ENCODE measurements around the gene WBP2. TPM values are rescaled to one million over a fixed set of nuclear protein-coding genes. Genes with fewer than 3 reads are reported as not detected.
A peak's percentile ranks its signal among the peaks of the same experiment; 100 is the strongest.

The WBP2 gene
- total and polyA plus RNA-seq, 2 of the 13 experiments (the other 11 are each of a cell fraction or from before 2014, with no cell fraction given): 29.2 to 29.5 TPM

GRCh38 chr17:75892556-75893224 lies 37.6 kb upstream of the WBP2 start (continued):
- peak; percentile 71; the same call in 1 of the 2 replicates for TF ChIP-seq ZNF782 (CRISPR knock-in tag; IDR thresholded peaks at IDR 0.05; ENCODE audit: borderline replicate concordance)
- TF ChIP-seq HIVEP1 (CRISPR knock-in tag; IDR thresholded peaks at IDR 0.05): no peak
- peak in 1 of 2 experiments; percentile 46; a peak in 1 of 4 replicates for TF ChIP-seq KLF16 (CRISPR knock-in tag; IDR thresholded peaks at IDR 0.05)
- peak; percentile 46; the same call in 1 of the 2 replicates for TF ChIP-seq HMG20B (CRISPR knock-in tag; conservative IDR thresholded peaks at IDR 0.05)
- TF ChIP-seq ZNF292 (CRISPR knock-in tag; IDR thresholded peaks at IDR 0.05; ENCODE audit: borderline replicate concordance, low read depth): peak; percentile 35
- TF ChIP-seq ZNF264 (CRISPR knock-in tag; IDR thresholded peaks at IDR 0.05): peak; percentile 83; the same call in 1 of the 2 replicates
- TF ChIP-seq IKZF4 (CRISPR knock-in tag; IDR thresholded peaks at IDR 0.05; ENCODE audit: borderline replicate concordance, low read depth, not compliant biosample characterization): no peak
- no peak for TF ChIP-seq ZFAT (CRISPR knock-in tag; conservative IDR thresholded peaks at IDR 0.05)
- no peak; the same call in 1 of the 2 replicates for TF ChIP-seq MXD3 (CRISPR knock-in tag; IDR thresholded peaks at IDR 0.05)
- TF ChIP-seq GPN1 (CRISPR knock-in tag; IDR thresholded peaks at IDR 0.05; ENCODE audit: borderline replicate concordance): no peak
- 0 out of 2 replicates have a peak, but pooled peaks have one; percentile 35 for TF ChIP-seq ZNF766 (CRISPR knock-in tag; IDR thresholded peaks at IDR 0.05; ENCODE audit: borderline replicate concordance)
- TF ChIP-seq ZBTB34 (CRISPR knock-in tag; IDR thresholded peaks at IDR 0.05): peak; percentile 46; the same call in 1 of the 2 replicates
- TF ChIP-seq ZNF143 (CRISPR knock-in tag; IDR thresholded peaks at IDR 0.05): no peak
- no peak; the same call in 1 of the 2 replicates for TF ChIP-seq SNAPC4 (CRISPR knock-in tag; IDR thresholded peaks at IDR 0.05)
- TF ChIP-seq ZNF24 (IDR thresholded peaks at IDR 0.05): no peak
- TF ChIP-seq ARHGAP35 (CRISPR knock-in tag; IDR thresholded peaks at IDR 0.05; ENCODE audit: borderline replicate concordance): no peak; the same call in none of the 2 replicates
- TF ChIP-seq E2F2 (CRISPR knock-in tag; IDR thresholded peaks at IDR 0.05; ENCODE audit: borderline replicate concordance): no peak
- no peak for TF ChIP-seq MAFG (CRISPR knock-in tag; IDR thresholded peaks at IDR 0.05)
- TF ChIP-seq SALL1 (CRISPR knock-in tag; IDR thresholded peaks at IDR 0.05): peak; percentile 72
- no peak for TF ChIP-seq HMG20A (CRISPR knock-in tag; IDR thresholded peaks at IDR 0.05; ENCODE audit: borderline replicate concordance)
- no peak for TF ChIP-seq ZNF577 (CRISPR knock-in tag; IDR thresholded peaks at IDR 0.05; ENCODE audit: borderline replicate concordance, low read depth)
- no peak; the same call in 1 of the 2 replicates for TF ChIP-seq ZNF703 (CRISPR knock-in tag; IDR thresholded peaks at IDR 0.05; ENCODE audit: borderline replicate concordance)

Measured in HepG2 (cell line).